ENCODE data around the gene DLG2.

DNA sequence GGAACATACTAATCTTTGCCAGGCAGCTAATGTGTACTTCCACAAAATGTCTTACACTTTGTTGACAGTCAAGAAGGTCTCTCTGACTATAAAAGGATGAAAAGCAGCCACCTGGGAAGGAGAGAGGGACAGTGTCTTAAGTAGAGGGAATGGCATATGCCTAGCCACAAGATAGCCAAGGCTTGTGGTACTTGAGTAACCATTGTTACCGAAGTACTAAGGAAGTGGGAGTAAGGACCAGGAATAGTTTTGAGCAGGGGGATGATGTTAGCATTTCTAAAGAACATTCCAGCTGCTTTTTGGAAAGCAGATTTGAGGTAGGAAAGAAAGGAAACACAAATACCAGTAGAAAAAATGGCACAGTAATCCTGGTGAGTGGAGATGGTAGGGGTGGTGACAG, 24.0 kb upstream of the DLG2 start:
- TF ChIP-seq, protein P1, sequence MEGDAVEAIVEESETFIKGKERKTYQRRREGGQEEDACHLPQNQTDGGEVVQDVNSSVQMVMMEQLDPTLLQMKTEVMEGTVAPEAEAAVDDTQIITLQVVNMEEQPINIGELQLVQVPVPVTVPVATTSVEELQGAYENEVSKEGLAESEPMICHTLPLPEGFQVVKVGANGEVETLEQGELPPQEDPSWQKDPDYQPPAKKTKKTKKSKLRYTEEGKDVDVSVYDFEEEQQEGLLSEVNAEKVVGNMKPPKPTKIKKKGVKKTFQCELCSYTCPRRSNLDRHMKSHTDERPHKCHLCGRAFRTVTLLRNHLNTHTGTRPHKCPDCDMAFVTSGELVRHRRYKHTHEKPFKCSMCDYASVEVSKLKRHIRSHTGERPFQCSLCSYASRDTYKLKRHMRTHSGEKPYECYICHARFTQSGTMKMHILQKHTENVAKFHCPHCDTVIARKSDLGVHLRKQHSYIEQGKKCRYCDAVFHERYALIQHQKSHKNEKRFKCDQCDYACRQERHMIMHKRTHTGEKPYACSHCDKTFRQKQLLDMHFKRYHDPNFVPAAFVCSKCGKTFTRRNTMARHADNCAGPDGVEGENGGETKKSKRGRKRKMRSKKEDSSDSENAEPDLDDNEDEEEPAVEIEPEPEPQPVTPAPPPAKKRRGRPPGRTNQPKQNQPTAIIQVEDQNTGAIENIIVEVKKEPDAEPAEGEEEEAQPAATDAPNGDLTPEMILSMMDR (conservative IDR thresholded peaks at IDR 0.05 in 1 of 2, IDR thresholded peaks at IDR 0.05 in 1 of 2; ENCODE audit: extremely low read depth in 1 of 2, insufficient read depth in 1 of 2, low read depth in 1 of 2, low read length in 2 of 2), result no peak
- TF ChIP-seq EZH2 (IDR thresholded peaks at IDR 0.05; ENCODE audit: borderline replicate concordance, low read length), result no peak
